CD4-positive, alpha-beta T cell treated with Interleukin-21 for 1 hour (primary cell): ENCODE results near the gene PRDX5.
A peak's percentile ranks its signal among the peaks of the same experiment; 100 is the strongest.

ENCODE experiments used
- DNase-seq: peaks from one replicate; pipeline ENCODE4 v3.0.0-alpha.2; 2020

PRDX5 gene

GRCh38 chr11:64351136-64351631, 33.3 kb downstream of the PRDX5 start:
- no peak for DNase-seq

- no peak for DNase-seq
These were observed 34.4 kb downstream of the PRDX5 start for GRCh38 chr11:64352099-64352994.

- no peak for DNase-seq
These were observed 35.2 kb downstream of the PRDX5 start for GRCh38 chr11:64352995-64353714.

GRCh38 chr11:64353715-64354506, 36.0 kb downstream of the PRDX5 start:
- no peak for DNase-seq

- peak; percentile 29 for DNase-seq
These were observed 37.4 kb downstream of the PRDX5 start for GRCh38 chr11:64355078-64355940.

GRCh38 chr11:64356498-64357411, 38.8 kb downstream of the PRDX5 start:
- peak; percentile 37 for DNase-seq

GRCh38 chr11:64357446-64357845, 39.5 kb downstream of the PRDX5 start:
- no peak for DNase-seq

- peak; percentile 31 for DNase-seq
These were observed 40.1 kb downstream of the PRDX5 start for GRCh38 chr11:64357904-64358535.

GRCh38 chr11:64358536-64358906, 40.6 kb downstream of the PRDX5 start:
- DNase-seq: no peak

GRCh38 chr11:64358907-64359711, 41.2 kb downstream of the PRDX5 start, which contains the start of gene RPS6KA4:
Gene RPS6KA4 (plus strand): TSS chr11:64359162. CDS start chr11:64359236, 74 bp downstream.
- peak; percentile 45 for DNase-seq

GRCh38 chr11:64359712-64360445, 42.0 kb downstream of the PRDX5 start:
- DNase-seq: no peak

- DNase-seq: no peak
These were observed 42.6 kb downstream of the PRDX5 start for GRCh38 chr11:64360448-64360921.

GRCh38 chr11:64361659-64362058, 43.7 kb downstream of the PRDX5 start:
- DNase-seq: no peak

- DNase-seq: no peak
These were observed 44.4 kb downstream of the PRDX5 start for GRCh38 chr11:64362339-64362738.

- no peak for DNase-seq
These were observed 46.5 kb downstream of the PRDX5 start for GRCh38 chr11:64364435-64364834.

- DNase-seq: no peak
These were observed 47.0 kb downstream of the PRDX5 start for GRCh38 chr11:64364911-64365310.

- DNase-seq: no peak
These were observed 48.8 kb downstream of the PRDX5 start for GRCh38 chr11:64366751-64367150.

GRCh38 chr11:64367931-64368672, 50.2 kb downstream of the PRDX5 start:
- no peak for DNase-seq
